PC-3 (cell line): ENCODE measurements around the gene TTLL9. TPM values are rescaled to one million over a fixed set of nuclear protein-coding genes. Genes with fewer than 3 reads are reported as not detected.

Experiments
- ATAC-seq: fragments of 200-7000 bp; cut with Tn5 transposase; 2 replicates; pipeline ENCODE4 v1.9.1; 2020; ENCODE audit warnings: mild to moderate bottlenecking, moderate library complexity
- BruUV-seq: library from RNA; stranded (reverse); fragments of 400-500 nt; replicated peaks from 2 replicates; lab custom pipeline; 2021; lab: Mats Ljungman, UMichigan
- CTCF ChIA-PET: fragments of 300-600 bp; sonication (Branson Sonifier 250); formaldehyde crosslinking; loops from one replicate; lab custom pipeline; 2022; ENCODE audit warnings: antibody characterized with exemption; lab: Charles Lee
- POLR2A ChIA-PET: fragments of 300-600 bp; sonication (Branson Sonifier 250); formaldehyde crosslinking; loops from one replicate; lab custom pipeline; 2022; ENCODE audit warnings: antibody characterized with exemption; ENCODE audit not compliant: unreplicated experiment; lab: Charles Lee
- DNase-seq: peaks from one replicate; pipeline ENCODE4 v3.0.0-alpha.2; 2015
- H2AFZ ChIP-seq: fragments of 300-600 bp; sonication (generic); 2 replicates; pipeline ENCODE4 v1.6.0; 2016; ENCODE audit warnings: antibody characterized with exemption, low read length
- H3F3A ChIP-seq: fragments of 300-600 bp; sonication (generic); one replicate; pipeline ENCODE4 v1.6.0; 2017; ENCODE audit warnings: antibody characterized with exemption, low read length, control low read depth, mild to moderate bottlenecking; ENCODE audit not compliant: unreplicated experiment
- H3K27ac ChIP-seq: fragments of 300-600 bp; sonication (generic); 2 replicates; pipeline ENCODE4 v1.5.1; 2016; ENCODE audit warnings: mild to moderate bottlenecking, low read length
- H3K27me3 ChIP-seq: fragments of 300-600 bp; sonication (generic); 2 replicates; pipeline ENCODE4 v1.6.1; 2016; ENCODE audit warnings: low read length, mixed read lengths
- H3K36me3 ChIP-seq: fragments of 300-600 bp; sonication (generic); 2 replicates; pipeline ENCODE4 v1.6.1; 2016; ENCODE audit warnings: low read depth, mixed run types, low read length, mixed read lengths
- H3K4me1 ChIP-seq: fragments of 300-600 bp; sonication (generic); 2 replicates; pipeline ENCODE4 v1.5.1; 2016; ENCODE audit warnings: low read length; ENCODE audit not compliant: insufficient read depth
- H3K4me2 ChIP-seq: fragments of 300-600 bp; sonication (generic); 2 replicates; pipeline ENCODE4 v1.6.0; 2016; ENCODE audit warnings: low read length
- H3K4me3 ChIP-seq: fragments of 300-600 bp; sonication (generic); 2 replicates; pipeline ENCODE4 v1.5.1; 2016; ENCODE audit warnings: mild to moderate bottlenecking, low read length, mixed read lengths
- H3K79me2 ChIP-seq: fragments of 300-600 bp; sonication (generic); 2 replicates; pipeline ENCODE4 v1.6.1; 2017; ENCODE audit warnings: low read length, mixed read lengths
- H3K9ac ChIP-seq: fragments of 300-600 bp; sonication (generic); 2 replicates; pipeline ENCODE4 v1.6.0; 2016; ENCODE audit warnings: mild to moderate bottlenecking, low read length
- H3K9me2 ChIP-seq: fragments of 300-600 bp; sonication (generic); replicated peaks from 2 replicates; pipeline ENCODE4 v1.6.1; 2016; ENCODE audit warnings: mixed run types, low read length, mixed read lengths
- H3K9me3 ChIP-seq: fragments of 300-600 bp; sonication (generic); 2 replicates; pipeline ENCODE4 v1.6.1; 2016; ENCODE audit warnings: low read length, mixed read lengths
- H4K20me1 ChIP-seq: fragments of 300-600 bp; sonication (generic); 2 replicates; pipeline ENCODE4 v1.6.1; 2016; ENCODE audit warnings: low read length, mixed read lengths
- EZH2 ChIP-seq: fragments of 300-600 bp; sonication (generic); IDR thresholded peaks from one replicate; pipeline ENCODE4 v1.6.1; 2017; ENCODE audit warnings: antibody characterized with exemption, mild to moderate bottlenecking, low read length; ENCODE audit not compliant: unreplicated experiment
- EZH2phosphoT487 ChIP-seq: fragments of 300-600 bp; sonication (generic); IDR thresholded peaks from 2 replicates; pipeline ENCODE4 v1.6.1; 2018; ENCODE audit warnings: mild to moderate bottlenecking, antibody characterized with exemption, low read length, borderline replicate concordance
- intact Hi-C: fragments of 100-400 bp; cut with micrococcal nuclease; formaldehyde crosslinking; loops from 2 replicates; pipeline ENCODE4 v1.9.0; 2023
- total RNA-seq: library from RNA; depleted of rRNA; stranded (reverse); fragments of >200 nt; gene quantifications from 2 replicates; pipeline ENCODE4 v1.2.3, GENCODE V29; 2014
- TF ChIP-seq, protein P1 (sequence below): fragments of 300-600 bp; sonication (generic); conservative IDR thresholded peaks from 2 replicates; pipeline ENCODE4 v1.5.1; 2017; ENCODE audit warnings: antibody characterized with exemption, low read depth, mild to moderate bottlenecking, low read length

Gene TTLL9
- total RNA-seq, 1 experiment from 2014 or later: not detected

GRCh38 chr20:31956556-31957526, 86.4 kb downstream of the TTLL9 start:
- H3F3A ChIP-seq: no peaks in the 10 kb centered on the region
- TF ChIP-seq, protein P1, sequence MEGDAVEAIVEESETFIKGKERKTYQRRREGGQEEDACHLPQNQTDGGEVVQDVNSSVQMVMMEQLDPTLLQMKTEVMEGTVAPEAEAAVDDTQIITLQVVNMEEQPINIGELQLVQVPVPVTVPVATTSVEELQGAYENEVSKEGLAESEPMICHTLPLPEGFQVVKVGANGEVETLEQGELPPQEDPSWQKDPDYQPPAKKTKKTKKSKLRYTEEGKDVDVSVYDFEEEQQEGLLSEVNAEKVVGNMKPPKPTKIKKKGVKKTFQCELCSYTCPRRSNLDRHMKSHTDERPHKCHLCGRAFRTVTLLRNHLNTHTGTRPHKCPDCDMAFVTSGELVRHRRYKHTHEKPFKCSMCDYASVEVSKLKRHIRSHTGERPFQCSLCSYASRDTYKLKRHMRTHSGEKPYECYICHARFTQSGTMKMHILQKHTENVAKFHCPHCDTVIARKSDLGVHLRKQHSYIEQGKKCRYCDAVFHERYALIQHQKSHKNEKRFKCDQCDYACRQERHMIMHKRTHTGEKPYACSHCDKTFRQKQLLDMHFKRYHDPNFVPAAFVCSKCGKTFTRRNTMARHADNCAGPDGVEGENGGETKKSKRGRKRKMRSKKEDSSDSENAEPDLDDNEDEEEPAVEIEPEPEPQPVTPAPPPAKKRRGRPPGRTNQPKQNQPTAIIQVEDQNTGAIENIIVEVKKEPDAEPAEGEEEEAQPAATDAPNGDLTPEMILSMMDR: no peak
- TF ChIP-seq EZH2phosphoT487 (no peak), EZH2 (no peak)
- H3K79me2 ChIP-seq: peaks cover under 1% of the 10 kb centered on the region
- H3K9ac ChIP-seq: no peak overlapping the region
- H3K4me2 ChIP-seq: no peak overlapping the region
- CTCF ChIA-PET: interaction anchor here (0.6 kb wide), 2 partner anchors 17 to 109 kb away, joined by 3 to 4 read pairs; no protein-coding TSS in a partner anchor
- POLR2A ChIA-PET: no interaction called here
- H3K27me3 ChIP-seq: peaks cover 56% of the 10 kb centered on the region
- no peaks in the 10 kb centered on the region for H3K9me2 ChIP-seq
- H3K4me1 ChIP-seq: no peaks in the 10 kb centered on the region
- ATAC-seq (no peak), DNase-seq (no peak)
- no peak overlapping the region for H3K4me3 ChIP-seq
- H3K27ac ChIP-seq: no peak overlapping the region
- no peaks in the 10 kb centered on the region for H3K9me3 ChIP-seq
- H4K20me1 ChIP-seq: no peaks in the 10 kb centered on the region
- intact Hi-C loops: no loop called here
- BruUV-seq: no TSS peak
- no peaks in the 10 kb centered on the region for H3K36me3 ChIP-seq
- no peak overlapping the region for H2AFZ ChIP-seq

DNA sequence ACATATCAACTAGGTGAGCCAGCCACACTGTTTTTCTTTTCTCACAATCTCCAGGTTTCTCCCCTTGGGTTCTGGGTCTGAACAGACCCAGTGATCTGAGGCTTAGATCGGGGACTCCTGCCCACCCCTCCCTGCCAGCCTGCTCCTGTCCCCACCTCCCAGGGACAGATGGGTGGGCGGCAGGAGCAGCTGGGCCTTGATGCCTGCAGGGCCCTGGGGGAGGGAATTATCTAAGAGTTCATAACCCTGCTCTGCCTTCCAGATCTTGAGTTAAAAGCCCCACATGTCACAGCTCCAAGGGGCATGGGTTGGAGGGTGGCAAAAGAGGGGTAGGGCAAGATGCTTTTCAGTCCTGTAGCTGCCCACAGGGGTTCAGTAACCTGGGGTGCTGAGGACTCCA, 92.3 kb downstream of the TTLL9 start:
- TF ChIP-seq, protein P1: no peak
- intact Hi-C loops: no loop called here
- Histone ChIP-seq H3K4me3 (no peak overlapping the region), H4K20me1 (no peaks in the 10 kb centered on the region), H3K4me2 (no peak overlapping the region), H3K9ac (no peak overlapping the region), H3K27me3 (peaks cover 90% of the 10 kb centered on the region), H3K27ac (no peak overlapping the region), H2AFZ (no peak overlapping the region), H3K79me2 (no peaks in the 10 kb centered on the region), H3K9me3 (no peaks in the 10 kb centered on the region), H3F3A (no peaks in the 10 kb centered on the region), H3K9me2 (no peaks in the 10 kb centered on the region), H3K36me3 (no peaks in the 10 kb centered on the region), H3K4me1 (no peaks in the 10 kb centered on the region)
- no peak for DNase-seq
- BruUV-seq: no TSS peak
- ChIA-PET CTCF (no interaction called here), POLR2A (no interaction called here)
- no peak for ATAC-seq

GRCh38 chr20:31963889-31964288, 93.5 kb downstream of the TTLL9 start:
- TF ChIP-seq EZH2: no peak
- no peak for TF ChIP-seq EZH2phosphoT487
- TF ChIP-seq, protein P1: no peak
- BruUV-seq: no TSS peak
- Histone ChIP-seq H3K27ac (no peak overlapping the region), H3K27me3 (peaks cover 80% of the 10 kb centered on the region), H4K20me1 (no peaks in the 10 kb centered on the region), H3K4me1 (no peaks in the 10 kb centered on the region), H3K9me3 (no peaks in the 10 kb centered on the region), H3K9me2 (no peaks in the 10 kb centered on the region), H3K4me3 (no peak overlapping the region), H3K36me3 (no peaks in the 10 kb centered on the region), H3F3A (no peaks in the 10 kb centered on the region), H3K9ac (no peak overlapping the region), H3K79me2 (no peaks in the 10 kb centered on the region), H3K4me2 (no peak overlapping the region), H2AFZ (no peak overlapping the region)
- ATAC-seq (no peak), DNase-seq (no peak)
- CTCF ChIA-PET: interaction anchor here (0.6 kb wide), 1 partner anchor 112 kb away, joined by 3 read pairs; no protein-coding TSS in a partner anchor
- intact Hi-C loops: no loop called here
- POLR2A ChIA-PET: no interaction called here
